ENCODE measurements around the gene EFCAB7.

- TF ChIP-seq SUZ12 (IDR thresholded peaks at IDR 0.05; ENCODE audit: extremely low read depth, insufficient read depth, insufficient read length) (no peak), ZNF274 (IDR thresholded peaks at IDR 0.05; ENCODE audit: low read depth, low read length) (no peak), YY1 (IDR thresholded peaks at IDR 0.05; ENCODE audit: insufficient read depth, insufficient read length) (no peak)
Measured at GRCh38 chr1:63516629-63517028, 6.7 kb upstream of the EFCAB7 start.

Measured in NT2/D1 (cell line).